ENCODE data around the gene ABCC6. TPM values are rescaled to one million over a fixed set of nuclear protein-coding genes. Genes with fewer than 3 reads are reported as not detected.

The ABCC6 gene
- polyA plus RNA-seq, 1 donor from 2014 or later = not detected

GRCh38 chr16:16143931-16144330 lies 79.4 kb downstream of the ABCC6 start:
- Histone ChIP-seq H3F3A (ENCODE audit: insufficient read depth, low read length, poor library complexity, severe bottlenecking) (no peaks in the 10 kb centered on the region), H3K9me2 (ENCODE audit: insufficient read depth, low read length) (no peaks in the 10 kb centered on the region), H3K4me2 (ENCODE audit: low read length) (no peak overlapping the region), H3K9ac (ENCODE audit: low read length) (no peak overlapping the region), H3K9me3 (ENCODE audit: low read length) (no peaks in the 10 kb centered on the region), H3K79me2 (replicated peaks; ENCODE audit: insufficient read depth, low read length) (no peaks in the 10 kb centered on the region), H2AFZ (ENCODE audit: low read depth, low read length) (no peak overlapping the region), H3K36me3 (ENCODE audit: insufficient read depth, low read length) (no peaks in the 10 kb centered on the region), H3K27ac (ENCODE audit: low read length) (no peak overlapping the region), H3K27me3 (ENCODE audit: insufficient read depth, low read depth, low read length) (no peaks in the 10 kb centered on the region), H3K4me3 (ENCODE audit: low read length) (no peak overlapping the region), H4K20me1 (ENCODE audit: insufficient read depth) (no peaks in the 10 kb centered on the region)
- TF ChIP-seq MXI1 (conservative IDR thresholded peaks at IDR 0.05; ENCODE audit: poor library complexity, severe bottlenecking) (no peak), TAF1 (IDR thresholded peaks at IDR 0.05; ENCODE audit: low read depth) (no peak), CTCF (IDR thresholded peaks at IDR 0.05; ENCODE audit: poor library complexity, severe bottlenecking) (no peak), REST (IDR thresholded peaks at IDR 0.05; ENCODE audit: borderline replicate concordance) (no peak), POLR2AphosphoS5 (IDR thresholded peaks at IDR 0.05) (no peak), EP300 (conservative IDR thresholded peaks at IDR 0.05; ENCODE audit: poor library complexity, severe bottlenecking) (no peak)

- Histone ChIP-seq H3F3A (ENCODE audit: insufficient read depth, low read length, poor library complexity, severe bottlenecking) (no peaks in the 10 kb centered on the region), H3K79me2 (replicated peaks; ENCODE audit: insufficient read depth, low read length) (no peaks in the 10 kb centered on the region), H4K20me1 (ENCODE audit: insufficient read depth) (no peaks in the 10 kb centered on the region), H3K9me3 (ENCODE audit: low read length) (no peaks in the 10 kb centered on the region), H2AFZ (ENCODE audit: low read depth, low read length) (no peak overlapping the region), H3K36me3 (ENCODE audit: insufficient read depth, low read length) (no peaks in the 10 kb centered on the region), H3K9me2 (ENCODE audit: insufficient read depth, low read length) (no peaks in the 10 kb centered on the region), H3K4me3 (ENCODE audit: low read length) (no peak overlapping the region), H3K27ac (ENCODE audit: low read length) (no peak overlapping the region), H3K9ac (ENCODE audit: low read length) (no peak overlapping the region), H3K27me3 (ENCODE audit: insufficient read depth, low read depth, low read length) (no peaks in the 10 kb centered on the region), H3K4me2 (ENCODE audit: low read length) (no peak overlapping the region)
- TF ChIP-seq TAF1 (IDR thresholded peaks at IDR 0.05; ENCODE audit: low read depth) = no peak
- TF ChIP-seq EP300 (conservative IDR thresholded peaks at IDR 0.05; ENCODE audit: poor library complexity, severe bottlenecking) = no peak
- TF ChIP-seq CTCF (IDR thresholded peaks at IDR 0.05; ENCODE audit: poor library complexity, severe bottlenecking) = no peak
- no peak for TF ChIP-seq REST (IDR thresholded peaks at IDR 0.05; ENCODE audit: borderline replicate concordance)
- no peak for TF ChIP-seq SMC3 (conservative IDR thresholded peaks at IDR 0.05; ENCODE audit: poor library complexity)
- TF ChIP-seq RAD21 (conservative IDR thresholded peaks at IDR 0.05) = no peak
Observed at GRCh38 chr16:16143038-16143763, 80.1 kb downstream of the ABCC6 start.

Data from neural cell (in vitro differentiated cells).